GM12873 (cell line): Measurements from ENCODE around the gene CCT8.

ENCODE experiments used
- CTCF ChIP-seq: IDR thresholded peaks from 2 replicates; pipeline ENCODE4 v1.5.1; 2012; ENCODE audit warnings: low read depth, mild to moderate bottlenecking, moderate library complexity, low read length, control low read depth; ENCODE audit not compliant: insufficient read depth; ENCODE audit errors: missing control alignments

Gene CCT8

DNA sequence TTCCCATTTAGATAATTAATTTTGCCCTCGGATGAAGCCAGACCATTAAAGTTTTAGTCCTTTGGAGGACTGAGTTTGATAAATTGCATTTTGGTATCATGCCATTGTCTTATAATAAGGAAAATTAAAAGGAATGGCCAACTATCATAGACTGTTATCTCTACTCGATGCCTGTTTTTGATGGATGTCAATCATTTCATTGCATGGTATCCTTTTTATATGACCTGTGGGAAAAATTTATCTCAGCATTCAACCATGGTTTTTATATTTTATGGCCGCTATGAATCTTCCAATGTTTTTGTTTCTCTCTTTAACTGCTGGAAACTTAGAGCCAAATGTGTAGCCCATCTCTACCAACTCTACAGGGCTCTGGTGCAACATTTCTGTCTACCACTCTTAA is 9.9 kb upstream of the CCT8 start:
- TF ChIP-seq CTCF, result no peak

GRCh38 chr21:29082046-29082815 is 8.8 kb upstream of the CCT8 start:
- TF ChIP-seq CTCF, result no peak

- no peak for TF ChIP-seq CTCF
These were observed 7.0 kb upstream of the CCT8 start for GRCh38 chr21:29080454-29080941.

DNA sequence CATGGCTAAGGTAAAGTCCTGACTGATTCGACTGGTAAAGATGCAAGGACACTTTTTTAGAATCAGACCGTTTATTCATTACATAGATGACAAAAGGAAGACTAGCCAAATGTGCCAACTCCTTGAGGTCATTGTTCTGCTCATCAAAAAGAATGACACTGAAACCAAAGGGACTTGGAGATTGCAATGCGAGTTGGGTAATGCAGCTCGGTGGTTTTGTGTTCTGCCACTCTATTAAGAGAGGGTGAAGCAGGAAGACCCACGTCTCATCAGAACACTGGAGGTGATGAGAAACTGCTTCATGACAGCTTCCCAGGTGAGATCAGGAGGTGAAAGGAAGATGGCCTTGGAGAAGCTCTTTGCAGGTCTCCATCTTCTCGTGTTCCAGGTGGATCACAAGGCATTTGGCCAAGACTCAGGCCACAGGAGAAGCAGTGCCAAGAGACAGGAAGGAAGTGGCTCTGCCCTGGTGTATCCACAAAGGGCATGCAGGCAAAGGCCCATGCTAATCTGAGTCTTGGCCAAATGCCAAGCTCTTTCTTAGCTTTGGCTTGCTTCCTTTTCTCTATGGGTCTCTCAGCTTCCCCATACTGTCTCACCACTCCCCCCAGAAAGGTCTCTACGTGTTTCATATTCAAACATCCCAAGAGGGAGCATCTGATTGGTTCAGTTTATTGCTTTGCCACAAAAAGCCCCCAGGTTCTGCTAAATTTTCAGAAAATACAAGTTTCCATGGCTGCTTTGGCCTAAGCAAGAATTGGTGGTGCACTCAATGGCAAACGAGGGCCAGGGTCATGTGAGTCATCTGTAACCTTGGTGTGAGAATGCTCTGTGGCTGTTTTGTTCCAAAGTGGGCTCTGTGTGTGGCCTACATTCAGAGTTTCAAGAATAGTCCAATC is 5.7 kb upstream of the CCT8 start:
- no peak for TF ChIP-seq CTCF

- no peak for TF ChIP-seq CTCF
These were observed 4.2 kb upstream of the CCT8 start for GRCh38 chr21:29077651-29078090.

GRCh38 chr21:29075706-29076466 is 2.4 kb upstream of the CCT8 start:
- no peak for TF ChIP-seq CTCF
